Neutrophil (primary cell): Measurements from ENCODE around the gene KCTD15.

ENCODE experiments used
- H3K27ac ChIP-seq: fragments of 200-600 bp; sonication (generic); 2 replicates; pipeline ENCODE4 v1.5.1; 2016; ENCODE audit warnings: mild to moderate bottlenecking, moderate library complexity
- H3K27me3 ChIP-seq: fragments of 200-600 bp; sonication (generic); 2 replicates; pipeline ENCODE4 v1.6.0; 2016; ENCODE audit warnings: mild to moderate bottlenecking
- H3K36me3 ChIP-seq: fragments of 200-600 bp; sonication (generic); 2 replicates; pipeline ENCODE4 v1.5.1; 2017
- H3K4me1 ChIP-seq, 2 experiments: fragments of 200-600 bp in 1 of 2; sonication (generic) in 1 of 2; 1 replicate in 1 of 2; 2 replicates in 1 of 2; pipeline versions ENCODE4 v1.5.1 to v1.6.1; 2013 to 2016; ENCODE audit warnings: low read depth in 1 of 2, low read length in 1 of 2, mild to moderate bottlenecking in 1 of 2, moderate library complexity in 1 of 2; ENCODE audit not compliant: control insufficient read depth in 1 of 2, insufficient read depth in 1 of 2
- H3K4me3 ChIP-seq, 2 experiments: fragments of 200-600 bp in 1 of 2; sonication (generic) in 1 of 2; 1 replicate in 1 of 2; 2 replicates in 1 of 2; pipeline ENCODE4 v1.5.1; 2013 to 2016; ENCODE audit warnings: low read depth in 1 of 2, low read length in 1 of 2, mild to moderate bottlenecking in 1 of 2, moderate library complexity in 1 of 2
- H3K9me3 ChIP-seq: fragments of 200-600 bp; sonication (generic); 2 replicates; pipeline ENCODE4 v1.5.1; 2016
- CTCF ChIP-seq: fragments of 200-600 bp; sonication (generic); IDR thresholded peaks from 2 replicates; pipeline ENCODE4 v1.5.1; 2016; ENCODE audit warnings: antibody characterized with exemption

Gene KCTD15

GRCh38 chr19:33812388-33813330 is 16.0 kb downstream of the KCTD15 start:
- Histone ChIP-seq H3K27me3 (no peaks in the 10 kb centered on the region), H3K4me1 (peaks cover 10 to 14% of the 10 kb centered on the region in 2 experiments), H3K9me3 (no peaks in the 10 kb centered on the region), H3K4me3 (no peak overlapping the region), H3K36me3 (no peaks in the 10 kb centered on the region), H3K27ac (no peak overlapping the region)
- no peak for TF ChIP-seq CTCF

- H3K27me3 ChIP-seq, result no peaks in the 10 kb centered on the region
- H3K27ac ChIP-seq, result no peak overlapping the region
- no peaks in the 10 kb centered on the region for H3K9me3 ChIP-seq
- no peak for TF ChIP-seq CTCF
- peaks cover 19 to 22% of the 10 kb centered on the region in 2 experiments for H3K4me1 ChIP-seq
- H3K4me3 ChIP-seq, result no peak overlapping the region
- no peaks in the 10 kb centered on the region for H3K36me3 ChIP-seq
Measured at GRCh38 chr19:33813391-33814101, 16.9 kb downstream of the KCTD15 start.

- no peak for TF ChIP-seq CTCF
- H3K9me3 ChIP-seq, result no peaks in the 10 kb centered on the region
- peaks cover 28 to 31% of the 10 kb centered on the region in 2 experiments for H3K4me1 ChIP-seq
- H3K4me3 ChIP-seq, result no peak overlapping the region
- H3K27me3 ChIP-seq, result no peaks in the 10 kb centered on the region
- no peaks in the 10 kb centered on the region for H3K36me3 ChIP-seq
- no peak overlapping the region for H3K27ac ChIP-seq
Measured at GRCh38 chr19:33814181-33815165, 17.8 kb downstream of the KCTD15 start.

- Histone ChIP-seq H3K27ac (no peak overlapping the region), H3K4me3 (no peak overlapping the region), H3K36me3 (no peaks in the 10 kb centered on the region), H3K27me3 (no peaks in the 10 kb centered on the region), H3K4me1 (peaks cover 40 to 42% of the 10 kb centered on the region in 2 experiments), H3K9me3 (no peaks in the 10 kb centered on the region)
- no peak for TF ChIP-seq CTCF
Measured at GRCh38 chr19:33815380-33816340, 19.0 kb downstream of the KCTD15 start.
